Measurements from ENCODE around the gene LRRC52.
"Not testable (repeated sequence)": the region's sequence is repeated elsewhere in the genome, so short reads cannot be mapped to it uniquely, and the experiment has no call there.

The LRRC52 gene

GRCh38 chr1:165592945-165593823, 49.4 kb downstream of the LRRC52 start:
- DNase-seq: peak; percentile 68

- DNase-seq: no peak
Measured at GRCh38 chr1:165595246-165595938, 51.6 kb downstream of the LRRC52 start.

- peak; percentile 83 for DNase-seq
Measured at GRCh38 chr1:165597883-165598675, 54.3 kb downstream of the LRRC52 start.

GRCh38 chr1:165598676-165599059, 54.9 kb downstream of the LRRC52 start:
- DNase-seq: no peak

- DNase-seq: no peak
Measured at GRCh38 chr1:165600793-165601192, 57.0 kb downstream of the LRRC52 start.

GRCh38 chr1:165603810-165604209, 60.0 kb downstream of the LRRC52 start:
- DNase-seq: no peak

- no peak for DNase-seq
Measured at GRCh38 chr1:165605246-165605645, 61.4 kb downstream of the LRRC52 start.

GRCh38 chr1:165606676-165607075, 62.9 kb downstream of the LRRC52 start:
- not testable (repeated sequence) for DNase-seq

- no peak for DNase-seq
Measured at GRCh38 chr1:165610866-165611265, 67.1 kb downstream of the LRRC52 start.

- no peak for DNase-seq
Measured at GRCh38 chr1:165612062-165612461, 68.3 kb downstream of the LRRC52 start.

Measured in central memory CD4-positive, alpha-beta T cell (primary cell).